GM11168 (cell line): ENCODE data around the gene EMSY.

Experiments used
- in situ Hi-C: fragments of 300-500 bp; cut with MboI; formaldehyde crosslinking; loops from one replicate; pipeline ENCODE4 v1.12.0; 2022; ENCODE audit warnings: low sequenced_read_pairs; ENCODE audit not compliant: unreplicated experiment

Gene EMSY

DNA sequence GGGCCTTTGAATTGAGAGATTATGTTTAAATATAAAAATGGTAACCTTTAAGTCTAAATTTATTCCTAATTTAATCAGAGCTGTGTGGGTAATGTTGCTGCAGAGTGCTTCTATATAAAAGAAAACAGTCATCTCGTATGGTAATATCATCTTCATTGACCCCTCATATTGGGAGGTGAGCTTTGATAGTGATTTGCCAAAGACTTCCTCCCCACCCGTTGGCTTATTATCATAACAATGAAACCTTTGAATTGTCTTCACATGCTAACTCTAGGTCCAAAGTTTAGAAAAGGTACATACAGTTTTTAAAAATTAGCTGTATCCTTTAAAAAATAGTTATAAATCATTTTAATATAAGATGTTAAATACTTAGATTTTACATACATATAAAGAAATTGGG lies 3.7 kb downstream of the EMSY start:
- in situ Hi-C loops: no loop called here

DNA sequence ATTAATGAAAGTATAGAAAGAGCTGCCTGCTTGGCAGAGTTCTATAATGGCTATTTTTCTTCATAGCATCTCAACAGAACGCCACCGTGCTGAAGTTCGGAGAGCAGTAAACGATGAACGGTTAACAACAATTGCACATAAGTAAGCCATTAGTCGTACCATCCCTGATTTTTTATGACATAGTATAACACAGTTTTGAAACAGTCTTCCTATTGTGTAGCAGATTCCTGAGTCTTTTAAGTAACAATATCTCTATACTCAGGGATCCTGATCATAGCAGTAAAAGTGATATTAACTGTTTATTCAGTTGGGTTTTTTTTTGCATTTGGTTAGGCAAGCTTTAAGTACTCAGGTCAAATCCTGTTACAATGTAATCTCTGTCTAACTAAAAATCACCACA lies 8.4 kb downstream of the EMSY start:
- in situ Hi-C loops: no loop called here

GRCh38 chr11:76455331-76455730 lies 10.5 kb downstream of the EMSY start:
- in situ Hi-C loops: no loop called here

DNA sequence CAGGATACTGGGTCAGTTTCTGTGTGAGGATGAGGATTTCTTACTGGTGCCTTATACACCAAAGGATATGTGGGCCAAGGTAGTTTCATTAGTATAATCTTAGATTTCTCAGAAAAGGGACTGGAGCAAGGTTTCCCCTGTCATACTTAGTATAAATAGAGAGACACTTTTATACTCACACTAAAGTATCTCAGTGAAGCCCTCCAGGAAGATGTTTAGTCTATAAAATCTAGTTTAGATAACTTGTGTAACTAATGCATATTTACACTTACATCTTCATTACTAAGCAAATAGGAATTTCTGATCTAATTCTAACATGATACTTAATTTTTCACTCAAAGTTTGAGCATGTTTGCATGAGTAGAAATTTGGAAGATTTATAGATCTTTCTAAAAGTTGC lies 11.1 kb downstream of the EMSY start:
- in situ Hi-C loops: no loop called here

DNA sequence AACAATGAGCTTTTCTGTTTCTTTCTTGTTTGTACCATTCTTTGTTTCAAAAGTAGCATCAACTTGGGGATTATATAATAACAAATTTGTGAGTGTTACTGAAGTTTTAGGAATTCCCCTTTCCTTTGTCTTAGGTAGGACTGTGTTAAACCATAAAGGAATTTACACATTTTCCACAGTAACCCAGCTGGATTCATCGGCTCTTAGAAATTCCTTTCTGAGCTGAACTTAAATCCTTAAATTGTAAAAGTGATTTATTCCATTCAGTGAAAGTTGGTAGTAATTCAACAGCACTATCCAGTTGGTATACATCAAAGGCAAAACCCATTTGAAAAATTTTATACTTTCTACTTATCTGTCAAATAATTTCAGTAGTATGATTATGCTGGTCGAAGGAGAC lies 11.8 kb downstream of the EMSY start:
- in situ Hi-C loops: no loop called here

- in situ Hi-C loops: no loop called here
Observed at GRCh38 chr11:76459299-76459698, 14.5 kb downstream of the EMSY start.

GRCh38 chr11:76459846-76460245 lies 15.0 kb downstream of the EMSY start:
- in situ Hi-C loops: no loop called here

GRCh38 chr11:76462317-76462716 lies 17.5 kb downstream of the EMSY start:
- in situ Hi-C loops: no loop called here

DNA sequence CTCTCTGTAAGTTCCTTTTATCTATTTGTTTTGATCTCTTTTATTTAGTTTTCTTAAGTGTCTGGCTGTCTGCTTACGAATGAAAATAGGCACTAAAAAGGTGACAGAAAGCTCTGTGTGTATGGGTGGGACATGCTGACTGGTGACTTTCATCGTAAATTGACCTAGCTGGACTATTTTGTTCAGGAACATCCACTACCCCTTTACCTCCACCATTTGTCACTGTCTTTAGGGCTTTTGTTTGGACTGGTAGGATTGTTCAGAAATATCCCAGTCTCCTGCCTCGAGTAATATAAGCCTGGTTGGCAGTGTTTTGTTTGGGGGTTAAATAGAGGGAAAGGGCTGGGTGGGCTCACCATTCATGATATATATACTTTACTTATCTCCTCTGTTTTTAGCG lies 20.9 kb downstream of the EMSY start:
- in situ Hi-C loops: no loop called here

DNA sequence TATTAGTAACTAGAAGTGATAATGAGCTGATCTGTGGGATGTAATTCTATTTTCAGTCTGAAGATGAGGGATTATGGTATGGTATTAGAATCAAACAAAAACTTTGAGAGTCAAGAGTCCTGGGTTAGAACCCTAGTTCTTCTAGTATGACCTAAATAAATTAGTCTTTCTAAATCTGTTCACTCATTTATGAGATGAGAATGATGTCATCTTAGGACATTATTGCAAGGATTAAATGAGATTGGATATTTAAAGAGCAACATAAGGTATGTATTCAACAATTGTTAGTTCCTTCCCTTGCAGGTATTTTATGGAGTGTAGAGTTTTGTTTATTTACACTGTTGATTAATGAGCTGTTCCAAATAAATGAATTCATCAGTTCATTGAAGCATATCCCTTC lies 21.8 kb downstream of the EMSY start:
- in situ Hi-C loops: no loop called here

- in situ Hi-C loops: no loop called here
Observed at GRCh38 chr11:76469141-76469540, 24.3 kb downstream of the EMSY start.

DNA sequence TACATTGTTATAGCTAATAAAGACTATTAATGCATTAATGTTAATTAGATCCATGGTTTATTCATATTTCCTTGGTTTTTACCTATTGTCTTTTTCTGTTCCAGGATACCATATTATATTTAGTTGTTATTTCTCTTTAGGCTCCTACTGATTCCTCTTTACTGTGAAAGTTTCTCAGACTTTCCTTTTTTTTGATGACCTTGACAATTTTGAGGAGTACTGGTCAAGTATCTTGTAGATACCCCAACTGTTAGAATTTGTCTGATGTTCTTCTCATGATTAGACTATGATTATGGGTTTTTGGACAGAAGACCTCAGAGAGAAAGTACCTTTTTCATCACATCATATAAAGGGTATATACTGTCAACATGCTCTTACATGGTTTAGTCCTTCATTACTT lies 26.6 kb downstream of the EMSY start:
- in situ Hi-C loops: no loop called here

DNA sequence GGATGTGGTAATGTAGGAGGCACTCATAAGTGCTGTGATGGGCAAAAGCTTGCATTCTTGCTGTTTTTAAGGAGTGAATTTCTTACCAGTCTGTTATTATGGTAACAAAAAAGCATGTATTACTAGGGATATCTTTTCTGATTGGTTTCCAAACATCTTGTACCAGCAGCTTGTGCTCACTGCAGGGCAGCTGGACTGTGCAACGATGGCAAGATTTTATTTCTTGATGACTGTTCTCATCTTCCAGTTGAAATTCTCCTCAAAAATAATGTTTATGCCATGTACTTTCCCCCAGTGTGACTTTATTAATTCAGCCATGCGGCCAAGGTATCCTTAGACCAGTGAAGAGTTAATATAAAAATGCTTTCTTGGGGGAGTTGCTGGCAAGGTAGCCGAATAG lies 35.4 kb downstream of the EMSY start:
- in situ Hi-C loops: no loop called here

DNA sequence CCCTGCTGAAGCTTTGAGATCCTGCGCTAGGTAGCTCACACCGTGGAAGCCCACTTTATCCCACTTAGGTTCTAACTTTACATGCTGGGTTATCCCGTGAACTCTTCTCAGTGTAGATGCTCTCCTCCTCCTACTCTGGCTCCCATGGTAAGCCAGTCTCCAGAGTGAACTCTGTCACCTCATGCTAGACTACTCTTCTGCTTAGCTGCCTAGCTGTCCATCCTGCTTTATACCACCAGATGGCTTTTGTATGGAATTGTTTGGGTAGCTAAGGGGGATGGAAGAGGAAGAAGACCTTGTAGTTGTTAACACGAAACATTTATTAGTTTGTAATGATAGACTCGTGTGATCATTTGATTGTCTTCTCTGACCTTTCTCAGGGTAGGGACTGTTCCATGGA lies 46.8 kb downstream of the EMSY start:
- in situ Hi-C loops: no loop called here

DNA sequence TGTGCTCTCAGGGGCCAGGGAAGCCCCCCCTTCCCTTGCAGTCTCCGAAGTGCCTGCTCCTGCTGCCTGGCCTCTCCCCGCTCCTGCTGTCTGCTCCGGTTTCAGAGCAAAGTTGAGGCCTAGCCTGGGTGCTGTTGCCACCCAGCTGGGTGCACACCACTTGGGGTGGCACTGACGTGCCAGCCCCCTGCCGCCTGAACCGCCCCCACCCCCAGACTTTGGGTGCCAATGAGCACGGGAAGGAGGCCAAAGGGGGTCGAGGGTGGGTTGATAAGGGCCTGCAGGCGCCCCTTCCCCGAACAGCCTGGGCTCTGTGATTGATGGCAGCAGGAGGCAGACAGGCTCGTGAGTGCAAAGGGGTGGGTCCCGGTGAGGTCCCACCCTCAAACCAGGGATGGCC lies 48.2 kb downstream of the EMSY start:
- in situ Hi-C loops: no loop called here

- in situ Hi-C loops: no loop called here
Observed at GRCh38 chr11:76493626-76494539, 49.1 kb downstream of the EMSY start.

DNA sequence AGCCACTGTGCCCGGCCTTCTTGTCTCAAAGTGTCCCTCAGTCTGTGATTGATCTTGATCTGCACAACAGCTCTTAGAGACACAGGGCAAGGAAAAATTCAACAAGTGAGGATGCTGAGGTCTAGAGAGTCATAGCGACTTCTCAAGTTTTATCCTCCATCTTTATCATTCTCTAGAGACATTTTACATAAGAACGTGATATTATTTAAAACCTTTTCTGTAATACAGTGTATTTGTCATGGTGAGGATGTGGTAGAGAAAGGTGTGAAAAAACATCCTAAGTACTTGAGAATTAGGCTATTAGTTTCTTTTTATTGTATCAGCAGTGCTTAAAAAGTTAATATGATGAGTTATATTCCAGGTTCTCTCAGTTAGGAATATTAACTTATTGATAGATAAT lies 50.2 kb downstream of the EMSY start:
- in situ Hi-C loops: no loop called here

DNA sequence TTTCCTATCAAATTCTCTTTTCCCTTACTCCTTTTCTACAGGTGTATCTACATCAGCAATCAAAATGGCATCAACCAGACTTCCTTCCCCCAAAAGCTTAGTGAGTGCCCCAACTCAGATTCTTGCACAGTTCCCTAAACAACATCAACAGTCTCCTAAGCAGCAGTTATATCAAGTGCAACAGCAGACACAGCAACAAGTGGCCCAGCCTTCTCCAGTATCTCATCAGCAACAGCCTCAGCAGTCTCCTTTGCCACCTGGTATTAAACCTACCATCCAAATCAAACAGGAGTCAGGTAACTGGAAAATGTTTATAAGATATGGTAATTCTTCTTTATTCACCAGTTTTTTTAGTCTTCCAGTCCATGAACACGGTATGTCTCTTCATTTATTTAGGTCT lies 51.4 kb downstream of the EMSY start:
- in situ Hi-C loops: no loop called here

- in situ Hi-C loops: no loop called here
Observed at GRCh38 chr11:76501526-76502202, 56.8 kb downstream of the EMSY start.

- in situ Hi-C loops: no loop called here
Observed at GRCh38 chr11:76506833-76507232, 62.0 kb downstream of the EMSY start.

DNA sequence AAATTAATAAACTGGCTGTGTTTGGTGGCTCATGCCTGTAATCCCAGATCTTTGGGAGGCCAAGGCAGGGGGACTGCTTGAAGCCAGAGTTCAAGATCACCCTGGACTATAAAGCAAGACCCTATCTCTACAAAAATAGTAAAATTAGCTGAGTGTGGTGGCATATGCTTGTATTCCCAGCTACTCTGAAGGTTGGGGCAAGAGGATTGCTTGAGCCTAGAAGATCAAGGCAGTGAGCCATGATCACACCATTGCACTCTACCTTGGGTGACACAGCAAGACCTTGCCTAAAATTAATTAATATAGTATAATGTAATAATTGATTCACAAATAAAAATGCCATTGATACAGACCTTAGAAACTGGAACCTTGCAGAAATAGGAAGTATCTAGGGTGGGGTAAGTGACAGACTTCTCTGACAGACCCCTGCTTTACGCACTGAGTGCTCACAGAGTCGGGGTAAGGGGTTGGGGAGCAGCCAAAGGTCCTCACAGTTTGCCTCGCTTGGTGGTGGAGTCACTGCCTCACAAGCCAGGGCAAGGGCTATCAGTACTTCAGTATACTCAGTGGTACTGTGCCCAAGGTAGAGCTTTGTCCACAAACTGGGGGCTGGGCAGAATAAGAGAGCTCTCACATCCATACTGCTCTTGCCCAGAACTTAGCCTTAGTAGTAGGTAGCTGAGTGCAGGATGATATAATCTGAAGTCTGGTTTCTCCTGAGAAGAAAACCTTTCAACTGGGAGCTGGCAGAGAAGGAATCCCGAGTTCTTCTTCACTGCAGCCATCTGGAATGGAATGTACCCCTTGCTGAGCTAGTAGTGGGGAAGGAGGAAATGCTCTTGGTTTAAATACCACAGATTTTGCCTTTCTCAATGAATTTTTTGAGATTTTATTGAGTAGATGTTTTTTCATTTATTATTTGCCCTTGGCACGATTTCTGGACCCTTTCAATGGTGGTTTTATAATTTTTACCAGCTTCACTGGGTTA lies 65.5 kb downstream of the EMSY start:
- in situ Hi-C loops: no loop called here
